Naive B cell (primary cell): Measurements from ENCODE around the gene GUCY1B1. TPM values are rescaled to one million over a fixed set of nuclear protein-coding genes. Genes with fewer than 3 reads are reported as not detected.

ENCODE experiments used
- ATAC-seq, 2 donors: fragments of 150-1000 bp; cut with Tn5 transposase; 2 replicates each; pipeline ENCODE4 v1.10.0; 2021; ENCODE audit warnings: low read depth in 2 of 2, mild to moderate bottlenecking in 2 of 2, moderate library complexity in 2 of 2
- DNase-seq: peaks from one replicate; pipeline ENCODE4 v3.0.0; 2022
- H3K27ac Mint-ChIP-seq, 6 donors: one replicate each; pipeline ENCODE4 v1.8.0; 2020 to 2022; ENCODE audit warnings: mild to moderate bottlenecking in 6 of 6, mixed read lengths in 6 of 6, moderate library complexity in 5 of 6, inconsistent platforms in 2 of 6
- H3K27me3 Mint-ChIP-seq, 3 donors: one replicate each; pipeline ENCODE4 v1.8.0; 2021 to 2022; ENCODE audit warnings: mixed read lengths in 3 of 3, mild to moderate bottlenecking in 1 of 3
- H3K36me3 Mint-ChIP-seq, 2 donors: one replicate each; pipeline ENCODE4 v1.8.0; 2020 to 2022; ENCODE audit warnings: mixed read lengths in 2 of 2, inconsistent platforms in 1 of 2, mild to moderate bottlenecking in 1 of 2
- H3K4me1 Mint-ChIP-seq, 3 donors: one replicate each; pipeline ENCODE4 v1.8.0; 2020 to 2022; ENCODE audit warnings: mixed read lengths in 3 of 3, inconsistent platforms in 1 of 3, mild to moderate bottlenecking in 1 of 3, moderate library complexity in 1 of 3
- H3K4me3 Mint-ChIP-seq, 8 donors: one replicate each; pipeline ENCODE4 v1.8.0; 2020 to 2022; ENCODE audit warnings: mild to moderate bottlenecking in 8 of 8, mixed read lengths in 8 of 8, moderate library complexity in 8 of 8, inconsistent platforms in 2 of 8
- H3K9me3 Mint-ChIP-seq, 7 donors: one replicate each; pipeline ENCODE4 v1.8.0; 2020 to 2022; ENCODE audit warnings: mixed read lengths in 7 of 7, mild to moderate bottlenecking in 5 of 7, inconsistent platforms in 2 of 7, moderate library complexity in 1 of 7
- polyA plus RNA-seq, 6 donors: library from polyadenylated mRNA; unstranded; fragments of 300-500 nt; fragmentation: Illumina TruSeq; gene quantifications; one replicate each; pipeline ENCODE4 v1.2.3, GENCODE V29; 2021; ENCODE audit warnings: low read depth in 6 of 6

GUCY1B1 gene
- polyA plus RNA-seq, 6 donors from 2014 or later, result 0.38 to 3.2 (median 1.3) TPM

- no peak overlapping the region for H3K27ac Mint-ChIP-seq
- no peak overlapping the region for H3K4me3 Mint-ChIP-seq
- no peaks in the 10 kb centered on the region for H3K4me1 Mint-ChIP-seq
- H3K9me3 Mint-ChIP-seq, result peaks cover 0 to 5% (median 0%) of the 10 kb centered on the region in 7 donors
- H3K27me3 Mint-ChIP-seq, result peaks cover 13 to 34% (median 22%) of the 10 kb centered on the region in 3 donors
- no peak for ATAC-seq
- H3K36me3 Mint-ChIP-seq, result no peaks in the 10 kb centered on the region
- no peak for DNase-seq
These were observed 62.2 kb downstream of the GUCY1B1 start for GRCh38 chr4:155820887-155821518.

GRCh38 chr4:155822572-155822971, 63.8 kb downstream of the GUCY1B1 start:
- Mint-ChIP-seq H3K27ac (no peak overlapping the region), H3K4me3 (no peak overlapping the region), H3K9me3 (peaks cover 0 to 5% (median 0%) of the 10 kb centered on the region in 7 donors)

GRCh38 chr4:155828628-155829027, 69.8 kb downstream of the GUCY1B1 start:
- H3K4me3 Mint-ChIP-seq, result no peak overlapping the region
- H3K36me3 Mint-ChIP-seq, result no peaks in the 10 kb centered on the region
- H3K9me3 Mint-ChIP-seq, result no peaks in the 10 kb centered on the region
- H3K4me1 Mint-ChIP-seq, result no peaks in the 10 kb centered on the region
- ATAC-seq (no peak), DNase-seq (no peak)
- peaks cover 8 to 23% (median 18%) of the 10 kb centered on the region in 3 donors for H3K27me3 Mint-ChIP-seq
- no peak overlapping the region for H3K27ac Mint-ChIP-seq

More at GRCh38 chr4:155822572-155822971, 63.8 kb downstream of the GUCY1B1 start:
- H3K36me3 Mint-ChIP-seq, result no peaks in the 10 kb centered on the region
- ATAC-seq (no peak), DNase-seq (no peak)
- H3K4me1 Mint-ChIP-seq, result no peaks in the 10 kb centered on the region
- peaks cover 8 to 29% (median 27%) of the 10 kb centered on the region in 3 donors for H3K27me3 Mint-ChIP-seq

- Mint-ChIP-seq H3K4me1 (no peaks in the 10 kb centered on the region), H3K27me3 (peaks cover 0 to 10% (median 4%) of the 10 kb centered on the region in 3 donors), H3K9me3 (peaks cover 0 to 3% (median 0%) of the 10 kb centered on the region in 7 donors), H3K36me3 (no peaks in the 10 kb centered on the region), H3K27ac (no peak overlapping the region), H3K4me3 (no peak overlapping the region)
- DNase-seq (no peak), ATAC-seq (no peak)
These were observed 73.8 kb downstream of the GUCY1B1 start for GRCh38 chr4:155832664-155833063.

- DNase-seq, result no peak
- H3K4me3 Mint-ChIP-seq, result no peak overlapping the region
- H3K4me1 Mint-ChIP-seq, result no peaks in the 10 kb centered on the region
- ATAC-seq, result no peak
- no peak overlapping the region for H3K27ac Mint-ChIP-seq
- peaks cover 0 to 19% (median 16%) of the 10 kb centered on the region in 3 donors for H3K27me3 Mint-ChIP-seq
- peaks cover 0 to 4% (median 0%) of the 10 kb centered on the region in 7 donors for H3K9me3 Mint-ChIP-seq
- H3K36me3 Mint-ChIP-seq, result no peaks in the 10 kb centered on the region
These were observed 78.5 kb downstream of the GUCY1B1 start for GRCh38 chr4:155837203-155837796.

GRCh38 chr4:155842080-155842479, 83.3 kb downstream of the GUCY1B1 start:
- H3K27ac Mint-ChIP-seq, result no peak overlapping the region
- DNase-seq (no peak), ATAC-seq (no peak)
- H3K4me1 Mint-ChIP-seq, result no peaks in the 10 kb centered on the region
- peaks cover 0 to 6% (median 2%) of the 10 kb centered on the region in 7 donors for H3K9me3 Mint-ChIP-seq
- H3K27me3 Mint-ChIP-seq, result peaks cover 0 to 18% (median 16%) of the 10 kb centered on the region in 3 donors
- H3K4me3 Mint-ChIP-seq, result no peak overlapping the region
- no peaks in the 10 kb centered on the region for H3K36me3 Mint-ChIP-seq

- H3K27ac Mint-ChIP-seq, result no peak overlapping the region
- ATAC-seq, result no peak
- no peak for DNase-seq
- H3K4me1 Mint-ChIP-seq, result no peaks in the 10 kb centered on the region
- peaks cover 0 to 4% (median 4%) of the 10 kb centered on the region in 3 donors for H3K27me3 Mint-ChIP-seq
- no peak overlapping the region for H3K4me3 Mint-ChIP-seq
- no peaks in the 10 kb centered on the region for H3K36me3 Mint-ChIP-seq
- H3K9me3 Mint-ChIP-seq, result peaks cover 0 to 29% (median 6%) of the 10 kb centered on the region in 7 donors
These were observed 88.1 kb downstream of the GUCY1B1 start for GRCh38 chr4:155846929-155847328.

GRCh38 chr4:155849042-155849441, 90.2 kb downstream of the GUCY1B1 start:
- no peak for DNase-seq
- H3K4me1 Mint-ChIP-seq, result no peaks in the 10 kb centered on the region
- H3K9me3 Mint-ChIP-seq, result peaks cover 0 to 29% (median 6%) of the 10 kb centered on the region in 7 donors
- no peak overlapping the region for H3K4me3 Mint-ChIP-seq
- ATAC-seq, result no peak
- no peak overlapping the region for H3K27ac Mint-ChIP-seq
- no peaks in the 10 kb centered on the region for H3K36me3 Mint-ChIP-seq
- peaks cover 0 to 5% (median 4%) of the 10 kb centered on the region in 3 donors for H3K27me3 Mint-ChIP-seq

- Mint-ChIP-seq H3K4me1 (no peaks in the 10 kb centered on the region), H3K4me3 (no peak overlapping the region), H3K27ac (no peak overlapping the region), H3K9me3 (peaks cover 0 to 20% (median 3%) of the 10 kb centered on the region in 7 donors), H3K36me3 (no peaks in the 10 kb centered on the region), H3K27me3 (peaks cover 2 to 13% (median 6%) of the 10 kb centered on the region in 3 donors)
- DNase-seq, result no peak
- no peak for ATAC-seq
These were observed 94.4 kb downstream of the GUCY1B1 start for GRCh38 chr4:155853189-155853588.

- Mint-ChIP-seq H3K9me3 (peaks cover 0 to 7% (median 2%) of the 10 kb centered on the region in 7 donors), H3K4me1 (no peaks in the 10 kb centered on the region), H3K27me3 (peaks cover 8 to 13% (median 12%) of the 10 kb centered on the region in 3 donors), H3K36me3 (no peaks in the 10 kb centered on the region), H3K27ac (no peak overlapping the region), H3K4me3 (no peak overlapping the region)
- ATAC-seq (no peak), DNase-seq (no peak)
These were observed 95.9 kb downstream of the GUCY1B1 start for GRCh38 chr4:155854582-155855226.

- Mint-ChIP-seq H3K4me1 (no peaks in the 10 kb centered on the region), H3K4me3 (no peak overlapping the region), H3K9me3 (no peaks in the 10 kb centered on the region)
These were observed 97.1 kb downstream of the GUCY1B1 start for GRCh38 chr4:155855897-155856296.

More at GRCh38 chr4:155855897-155856296, 97.1 kb downstream of the GUCY1B1 start:
- peaks cover 8 to 12% (median 9%) of the 10 kb centered on the region in 3 donors for H3K27me3 Mint-ChIP-seq
- H3K27ac Mint-ChIP-seq, result no peak overlapping the region
- DNase-seq, result no peak
- no peaks in the 10 kb centered on the region for H3K36me3 Mint-ChIP-seq
- no peak for ATAC-seq
